Stimulated activated CD4-positive, alpha-beta T cell treated with anti-CD3 and anti-CD28 coated beads, TNF-alpha, amount 100 ng/mL, for 4 hours (primary cell): ENCODE measurements around the gene ARHGEF7.

Experiments
- DNase-seq, 3 experiments: peaks; one replicate each; pipeline ENCODE4 v3.0.0-alpha.2; 2020; ENCODE audit warnings: low read depth in 3 of 3

ARHGEF7 gene

DNA sequence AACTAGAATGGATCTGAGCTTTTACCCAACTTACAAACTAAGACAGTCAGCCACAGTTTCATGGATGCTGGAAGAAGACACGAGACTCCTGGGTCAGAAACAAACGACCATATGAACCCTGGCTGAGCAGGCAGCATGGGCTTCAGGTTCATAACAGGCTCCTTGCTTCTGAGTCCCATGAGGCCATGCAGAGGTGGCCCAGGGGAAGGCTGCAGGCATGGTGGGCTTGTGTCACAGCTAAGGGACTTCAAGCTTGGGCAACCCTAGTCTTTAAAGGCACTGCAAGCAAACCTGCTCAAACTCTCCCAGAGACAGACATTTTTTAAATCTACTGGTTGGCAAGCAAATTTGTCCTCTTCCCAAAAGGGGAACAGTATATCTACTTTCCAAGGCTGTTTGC lies 5.1 kb upstream of the ARHGEF7 start:
- no peak for DNase-seq

- DNase-seq, result no peak
Observed at GRCh38 chr13:111111376-111111937, 3.7 kb upstream of the ARHGEF7 start.

DNA sequence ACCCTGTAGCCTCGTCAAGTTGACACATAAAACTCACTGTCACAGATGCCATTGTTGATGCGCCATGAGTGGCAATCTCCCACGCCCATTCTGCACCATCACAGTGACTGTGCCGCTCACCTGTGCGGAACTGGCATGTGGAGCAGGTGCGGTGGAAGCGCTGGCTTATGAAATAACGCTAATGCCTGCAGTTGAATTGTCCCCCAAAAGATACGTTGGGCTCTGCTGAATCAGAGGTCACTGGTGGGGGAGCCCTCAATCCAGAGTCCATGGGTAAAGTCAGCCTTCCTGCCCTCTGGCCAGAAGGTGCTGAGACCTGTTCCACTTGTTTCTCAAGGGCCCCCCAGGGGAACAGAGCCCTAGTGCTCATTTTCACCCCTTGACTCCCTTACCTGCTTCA lies 2.9 kb upstream of the ARHGEF7 start:
- no peak for DNase-seq

- no peak for DNase-seq
Observed at GRCh38 chr13:111114362-111115060, 599 bp upstream of the ARHGEF7 start.

DNA sequence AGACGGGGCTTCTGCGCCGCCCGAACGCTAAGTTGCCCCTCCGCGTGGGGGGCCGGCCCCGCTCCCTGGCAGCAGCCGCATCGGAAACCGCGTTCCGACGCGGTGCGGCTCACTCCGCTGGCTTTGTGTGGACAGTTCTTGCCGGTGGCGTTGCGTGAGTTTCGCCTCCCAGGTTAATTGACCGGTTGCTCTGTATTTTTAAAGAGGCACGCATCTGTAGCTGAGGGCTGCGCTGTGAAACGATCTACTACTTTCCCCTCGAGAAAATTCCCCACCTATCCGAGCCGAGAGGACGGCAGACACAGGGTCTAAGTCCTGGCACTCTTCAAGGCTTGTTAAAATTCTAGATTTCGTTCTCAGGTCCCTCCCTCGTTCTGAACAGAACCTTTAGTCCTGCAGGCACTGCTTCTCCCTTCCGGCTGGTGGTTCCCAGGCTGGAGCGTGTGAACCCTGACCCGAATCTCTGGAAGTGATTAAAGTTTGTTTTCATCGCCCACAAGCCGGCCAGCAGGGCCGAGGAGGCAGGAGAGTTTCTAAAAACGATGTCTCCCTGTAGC lies 933 bp downstream of the ARHGEF7 start:
- DNase-seq, result no peak

GRCh38 chr13:111116856-111117255 lies 1.7 kb downstream of the ARHGEF7 start:
- DNase-seq, result no peak

- DNase-seq, result no peak
Observed at GRCh38 chr13:111117289-111117688, 2.2 kb downstream of the ARHGEF7 start.

- no peak for DNase-seq
Observed at GRCh38 chr13:111117961-111118360, 2.9 kb downstream of the ARHGEF7 start.

GRCh38 chr13:111118898-111119607 lies 3.9 kb downstream of the ARHGEF7 start:
- DNase-seq, result no peak

GRCh38 chr13:111119966-111120365 lies 4.9 kb downstream of the ARHGEF7 start:
- DNase-seq, result no peak

DNA sequence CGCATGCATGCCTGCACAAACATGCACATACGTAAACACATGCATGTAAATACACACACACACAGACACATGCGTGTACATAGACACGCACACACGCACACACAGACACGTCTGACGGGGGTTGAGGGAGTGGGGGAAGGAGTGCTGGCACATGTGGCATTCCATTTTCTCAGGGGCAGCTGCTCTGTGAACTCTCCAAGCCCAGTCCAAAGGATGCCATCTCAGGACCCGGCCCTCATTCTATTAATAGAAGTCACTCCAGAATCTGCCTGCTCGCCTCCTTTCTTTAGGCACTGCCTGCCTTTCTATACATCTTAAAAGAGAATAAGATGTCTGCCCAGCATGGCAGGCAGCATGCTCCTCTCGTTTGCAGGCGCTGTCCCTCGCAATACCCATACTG lies 5.3 kb downstream of the ARHGEF7 start:
- DNase-seq, result no peak

- DNase-seq, result no peak
Observed at GRCh38 chr13:111120913-111121312, 5.8 kb downstream of the ARHGEF7 start.

GRCh38 chr13:111121506-111121905 lies 6.4 kb downstream of the ARHGEF7 start:
- no peak for DNase-seq

- no peak for DNase-seq
Observed at GRCh38 chr13:111122056-111122455, 6.9 kb downstream of the ARHGEF7 start.

- no peak for DNase-seq
Observed at GRCh38 chr13:111122631-111123030, 7.5 kb downstream of the ARHGEF7 start.

- no peak for DNase-seq
Observed at GRCh38 chr13:111123221-111123620, 8.1 kb downstream of the ARHGEF7 start.

DNA sequence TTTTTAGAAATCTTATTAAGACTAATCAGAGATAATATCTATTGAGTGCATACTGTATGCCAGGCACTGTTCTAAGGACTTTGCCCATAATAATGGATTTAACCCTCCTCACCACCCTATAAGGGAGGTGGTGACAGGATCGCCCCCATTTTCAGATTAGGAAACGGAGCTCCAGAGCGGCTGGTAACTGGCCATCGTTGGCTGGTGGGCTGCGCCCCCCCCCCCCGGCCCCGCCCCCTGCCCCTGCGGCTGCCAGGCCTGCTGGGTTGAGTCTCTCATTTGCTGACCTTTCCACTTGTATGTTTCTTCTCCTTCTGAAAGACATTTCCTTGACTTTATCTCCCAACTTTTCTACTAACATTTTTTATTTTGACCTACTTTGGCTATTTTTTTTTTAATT lies 8.5 kb downstream of the ARHGEF7 start:
- DNase-seq, result no peak

GRCh38 chr13:111126509-111126908 lies 11.4 kb downstream of the ARHGEF7 start:
- DNase-seq, result no peak

DNA sequence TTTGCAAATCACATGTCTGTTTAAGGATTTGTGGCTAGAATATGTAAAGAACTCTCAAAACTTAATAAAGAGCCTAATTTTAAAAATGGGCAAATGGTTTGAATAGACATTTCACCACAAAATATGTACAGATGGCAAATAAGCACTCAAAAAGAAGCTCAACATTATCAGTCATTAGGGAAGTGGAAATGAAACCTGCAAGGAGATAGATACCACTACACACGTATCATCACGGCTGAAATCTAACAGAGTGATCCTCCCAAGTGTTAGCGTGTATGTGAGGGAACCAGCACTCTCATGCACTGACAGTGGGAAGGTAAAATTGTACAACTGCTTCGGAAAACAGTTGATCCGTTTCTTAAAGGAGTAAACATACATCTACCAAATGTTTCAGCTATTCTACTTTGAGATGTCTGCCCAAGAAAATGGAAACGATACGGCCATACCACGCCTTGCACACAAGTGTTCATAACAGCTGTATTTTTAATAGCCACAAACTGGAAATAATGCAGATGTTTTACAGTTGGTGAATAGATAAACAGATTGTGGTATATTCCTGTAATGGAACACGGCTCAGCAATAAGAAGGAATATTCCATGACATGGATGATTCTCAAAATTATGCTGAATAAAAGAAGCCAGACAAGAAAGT lies 14.5 kb downstream of the ARHGEF7 start:
- no peak for DNase-seq

DNA sequence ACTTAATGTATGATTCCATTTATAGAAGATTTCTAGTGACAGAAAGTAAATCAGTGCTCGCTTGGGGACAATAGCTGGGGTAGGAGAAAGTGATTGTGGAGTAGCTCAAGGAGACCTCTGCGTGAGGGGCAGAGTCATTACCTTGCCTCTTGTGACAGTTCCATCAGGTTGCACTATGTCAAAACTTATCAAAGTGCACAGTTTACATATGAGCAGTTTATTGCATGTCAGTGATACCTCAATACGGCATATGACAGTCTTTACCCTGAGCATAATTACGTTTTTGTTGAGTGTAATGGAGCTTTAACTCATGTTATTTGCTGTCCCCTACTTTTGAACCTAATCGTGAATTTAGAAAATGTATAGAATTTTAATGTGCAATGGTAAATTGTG lies 15.0 kb downstream of the ARHGEF7 start:
- no peak for DNase-seq

DNA sequence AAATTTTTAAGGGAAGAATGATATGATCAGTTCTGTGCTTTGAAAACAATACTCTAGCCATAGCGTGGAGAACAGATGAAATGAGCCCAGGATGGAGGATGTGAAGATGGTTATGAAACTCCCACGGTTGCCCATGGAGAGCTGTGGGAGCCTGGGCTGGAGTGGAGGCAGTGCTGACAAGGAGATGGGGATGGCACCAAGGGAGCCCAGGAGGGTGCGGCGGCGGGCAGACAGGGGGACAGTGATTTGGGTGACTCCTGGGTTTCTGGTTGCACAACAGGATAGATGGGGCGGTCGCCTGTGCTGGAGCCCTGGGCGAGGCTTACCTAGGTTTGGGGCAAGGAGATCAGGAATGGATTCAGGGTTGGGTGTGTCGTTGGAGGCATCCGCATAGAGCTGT lies 15.9 kb downstream of the ARHGEF7 start:
- DNase-seq, result no peak

DNA sequence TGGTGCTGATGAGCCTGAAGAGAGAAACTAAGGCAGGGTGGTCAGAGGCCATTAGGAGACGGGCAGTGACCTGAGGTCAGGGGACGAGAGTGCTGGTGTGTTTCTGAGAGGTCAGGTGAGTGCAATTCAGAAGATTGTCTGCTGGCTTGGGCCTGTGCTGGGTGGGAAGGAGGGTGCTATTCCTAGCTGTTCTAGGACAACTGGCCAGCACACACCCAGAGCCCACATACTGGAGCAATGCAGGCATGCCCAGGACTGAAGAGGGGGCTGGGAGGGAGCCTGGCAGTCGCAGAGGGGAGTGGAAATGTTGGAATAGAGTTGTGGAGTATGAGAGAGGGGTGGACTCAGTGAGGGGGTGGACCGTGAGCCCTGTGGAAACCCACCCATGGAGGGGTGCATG lies 16.5 kb downstream of the ARHGEF7 start:
- no peak for DNase-seq
